GM21526 (cell line): ENCODE data around the gene BAIAP3.
A peak's percentile ranks its signal among the peaks of the same experiment; 100 is the strongest.

Source experiments
- ATAC-seq: cut with Tn5 transposase; IDR thresholded peaks from one replicate; pipeline ENCODE4 v1.9.1; 2021; ENCODE audit warnings: moderate library complexity; ENCODE audit not compliant: unreplicated experiment, low FRiP score

BAIAP3 gene

GRCh38 chr16:1330931-1331711 is 2.3 kb upstream of the BAIAP3 start:
- no peak for ATAC-seq

DNA sequence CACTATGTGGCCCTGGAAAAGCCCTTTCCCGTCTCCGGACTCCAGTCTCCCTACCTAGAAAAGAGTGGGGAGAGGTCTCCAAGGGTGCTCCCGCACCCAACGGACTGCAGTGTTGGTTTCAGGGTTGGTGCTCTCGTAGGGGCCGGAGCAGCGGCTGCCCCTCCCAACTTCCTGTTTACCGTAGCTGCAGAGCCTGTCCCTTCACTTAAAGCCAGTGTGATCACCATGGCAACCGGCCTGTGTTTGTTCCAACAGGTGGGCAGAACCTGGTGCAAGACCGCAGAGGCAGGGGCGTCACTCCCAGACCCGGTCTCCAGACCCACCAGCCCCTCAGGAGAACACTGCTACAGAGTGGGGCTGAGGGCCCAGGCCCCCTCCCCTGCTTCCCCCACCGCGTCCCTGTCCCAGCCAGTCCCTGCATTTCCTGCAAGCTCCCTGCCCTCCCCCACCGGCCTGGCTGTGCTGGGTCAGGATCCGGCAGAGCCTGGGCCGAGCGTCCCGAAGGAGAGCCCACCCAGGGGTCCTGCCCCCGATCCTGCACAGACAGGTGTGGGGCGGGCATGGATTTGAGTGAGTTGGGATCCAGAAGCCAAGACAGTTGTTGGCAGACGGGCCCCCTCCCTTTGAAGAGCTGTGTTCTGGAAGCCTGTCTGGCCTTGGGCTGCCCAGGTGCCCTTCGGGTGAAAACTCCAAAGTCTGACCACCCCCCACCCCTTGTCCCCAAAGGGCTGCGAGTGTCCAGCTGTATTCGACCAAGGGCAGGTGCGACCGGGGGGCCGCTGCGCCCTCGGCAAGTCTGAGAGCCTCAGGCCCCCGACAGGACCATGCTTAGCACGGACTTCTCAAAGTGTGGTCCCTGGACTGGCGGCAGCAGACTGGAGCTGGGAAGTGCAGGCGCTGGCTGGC is 1.5 kb upstream of the BAIAP3 start:
- ATAC-seq = no peak

DNA sequence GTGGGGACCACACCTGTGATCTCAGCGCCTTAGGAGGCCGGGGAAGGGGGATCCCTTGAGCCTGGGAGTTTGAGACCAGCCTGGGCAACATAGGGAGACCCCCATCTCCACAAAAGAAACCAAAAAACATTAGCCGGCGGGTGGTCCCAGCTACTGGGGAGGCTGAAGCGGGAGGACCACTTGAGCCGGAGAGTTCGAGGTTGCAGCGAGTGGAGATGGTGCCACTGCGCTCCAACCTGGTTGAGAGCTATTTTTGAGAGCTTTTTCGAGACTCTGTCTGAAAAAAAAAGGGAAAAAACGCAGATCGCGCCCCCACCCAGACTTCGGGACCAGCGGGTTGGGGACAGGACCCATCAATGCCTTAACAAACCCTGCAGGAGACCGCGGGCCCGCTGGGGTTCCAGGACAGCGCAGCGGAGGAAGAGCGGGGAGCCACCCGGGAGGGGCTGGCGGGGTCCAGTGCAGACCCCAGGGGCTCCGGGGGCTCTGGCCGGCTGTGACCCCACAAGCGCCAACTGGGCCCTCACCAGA is 762 bp upstream of the BAIAP3 start:
- no peak for ATAC-seq

GRCh38 chr16:1333854-1334700 is 632 bp downstream of the BAIAP3 start:
- no peak for ATAC-seq

GRCh38 chr16:1334739-1335138 is 1.3 kb downstream of the BAIAP3 start:
- no peak for ATAC-seq

- ATAC-seq = no peak
These were observed 1.9 kb downstream of the BAIAP3 start for GRCh38 chr16:1335211-1335971.

DNA sequence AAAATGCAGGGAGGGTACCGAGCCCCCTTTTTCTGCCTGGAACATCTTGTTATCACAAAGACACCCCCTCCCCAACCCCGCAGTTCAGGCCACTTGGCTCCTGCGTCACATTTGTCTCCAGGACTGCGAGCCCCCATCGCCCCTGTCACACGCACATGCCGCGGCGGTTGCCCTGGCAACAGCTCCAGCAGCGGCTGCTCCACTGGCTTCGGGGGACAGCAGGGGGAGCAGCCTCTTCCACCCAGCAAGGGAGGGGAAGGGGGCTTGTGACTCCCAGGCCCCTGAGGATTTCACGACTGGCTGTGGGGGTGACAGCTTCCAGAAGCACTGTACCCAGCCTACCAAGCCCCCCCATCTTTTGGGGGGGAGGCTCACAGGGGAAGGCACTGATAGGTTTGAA is 2.6 kb downstream of the BAIAP3 start:
- ATAC-seq = no peak

DNA sequence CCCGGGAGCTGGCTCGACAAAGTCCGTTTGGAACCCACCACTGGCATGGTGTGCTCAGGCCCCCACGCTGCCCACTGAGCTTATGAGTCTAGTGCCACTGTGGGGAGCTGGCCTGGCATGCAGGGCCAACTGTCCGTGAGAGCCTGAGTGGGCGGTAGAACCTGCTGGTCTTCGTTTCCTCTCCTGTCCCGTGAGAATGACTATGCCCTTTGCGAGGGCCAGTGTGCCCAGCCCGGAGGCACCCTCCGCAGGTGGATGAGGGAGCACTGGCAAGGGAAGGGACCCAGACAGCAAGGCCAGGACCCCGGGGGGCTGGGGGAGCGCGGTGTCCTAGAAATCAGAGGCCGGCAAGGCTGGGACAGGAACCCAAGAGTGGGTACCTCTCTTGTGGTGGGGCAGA is 3.2 kb downstream of the BAIAP3 start:
- ATAC-seq = no peak

DNA sequence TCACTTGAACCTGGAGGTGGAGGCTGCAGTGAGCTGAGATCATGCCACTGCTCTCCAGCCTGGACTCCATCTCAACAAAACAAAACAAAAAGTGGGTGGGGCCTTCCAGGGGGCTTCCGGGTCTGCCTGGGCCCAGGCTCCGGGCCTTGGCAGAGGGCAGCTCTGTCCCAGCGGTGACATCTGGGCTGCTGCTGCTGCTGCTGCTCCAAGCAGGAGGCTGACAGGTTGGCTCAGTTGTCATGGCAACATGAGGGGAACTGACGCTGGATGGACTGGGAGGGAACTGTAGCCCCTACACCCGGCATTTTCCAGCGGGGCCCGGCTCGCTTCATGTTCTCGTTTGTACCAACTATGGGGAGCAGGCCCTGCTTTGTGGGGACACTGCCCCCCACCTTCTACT is 4.0 kb downstream of the BAIAP3 start:
- ATAC-seq = no peak

DNA sequence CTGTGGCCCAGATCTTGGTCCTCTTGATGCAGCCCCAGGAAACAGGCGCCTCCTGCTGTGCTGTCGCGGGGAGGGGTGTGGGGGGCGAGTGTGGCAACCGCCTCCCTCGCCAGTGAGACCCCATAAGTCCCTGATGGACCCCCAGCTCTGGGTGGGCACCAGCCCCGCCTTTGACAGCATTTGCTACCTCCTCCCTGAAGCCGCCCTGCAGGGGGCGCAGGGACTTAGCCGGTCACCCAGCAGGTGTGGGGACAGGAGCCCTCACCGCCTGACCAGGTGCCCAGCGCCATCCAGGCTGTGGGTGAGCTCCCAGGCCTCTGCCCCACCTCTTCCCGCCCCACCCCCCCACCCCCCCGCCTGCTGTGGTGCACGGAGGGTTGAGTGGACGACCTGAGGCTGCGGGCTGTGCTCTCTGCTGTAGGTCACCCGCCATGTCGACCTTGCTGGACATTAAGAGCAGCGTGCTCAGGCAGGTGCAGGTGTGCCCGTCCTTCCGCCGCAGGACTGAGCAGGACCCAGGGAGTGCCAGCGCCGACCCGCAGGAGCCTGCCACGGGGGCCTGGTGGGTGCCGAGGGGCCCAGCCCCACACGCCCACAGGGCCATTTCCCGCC is 4.8 kb downstream of the BAIAP3 start:
- ATAC-seq = no peak

GRCh38 chr16:1338855-1339675 is 5.6 kb downstream of the BAIAP3 start:
- no peak for ATAC-seq

- no peak for ATAC-seq
These were observed 7.5 kb downstream of the BAIAP3 start for GRCh38 chr16:1340730-1341494.

DNA sequence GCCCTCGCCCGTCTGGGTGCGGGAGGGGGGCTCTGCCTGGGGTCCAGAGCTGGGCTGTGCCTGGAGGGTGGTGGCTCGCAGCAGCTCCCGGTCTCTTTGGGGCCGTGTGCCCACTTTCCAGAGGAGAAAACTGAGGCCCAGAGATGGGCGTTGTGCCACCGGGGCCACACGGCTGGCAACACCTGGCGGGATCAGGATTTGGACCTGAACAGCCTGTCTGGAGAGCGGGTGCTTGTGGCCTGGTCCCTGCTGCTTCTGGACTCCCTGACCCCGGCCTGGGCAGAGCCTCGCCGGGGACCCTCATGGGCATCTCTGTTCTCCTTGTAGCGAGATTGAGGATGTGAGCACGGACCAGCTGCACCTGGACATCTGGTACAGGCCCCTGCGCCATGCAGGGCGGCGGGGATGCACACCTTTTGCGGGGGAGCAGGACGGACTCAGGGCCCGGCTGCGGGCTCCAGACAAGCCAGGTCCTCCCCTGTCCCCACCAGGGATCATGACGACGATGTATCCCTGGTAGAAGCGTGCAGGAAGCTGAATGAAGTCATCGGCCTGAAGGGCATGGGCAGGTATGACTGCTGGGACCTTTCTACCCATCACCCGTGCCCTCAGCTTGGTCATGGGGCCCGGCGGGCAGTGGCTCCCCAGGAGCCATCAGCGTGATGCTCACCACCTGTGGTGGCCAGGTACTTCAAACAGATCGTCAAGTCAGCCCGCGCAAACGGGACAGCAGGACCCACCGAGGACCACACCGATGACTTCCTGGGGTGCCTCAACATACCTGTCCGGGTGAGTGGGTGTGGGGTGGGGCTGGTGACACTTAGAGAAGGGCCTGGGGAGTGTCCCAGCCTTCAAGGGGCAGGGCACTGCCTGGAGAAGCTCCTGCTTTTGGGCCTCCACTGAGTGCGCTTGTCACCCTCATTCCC is 8.3 kb downstream of the BAIAP3 start:
- no peak for ATAC-seq

DNA sequence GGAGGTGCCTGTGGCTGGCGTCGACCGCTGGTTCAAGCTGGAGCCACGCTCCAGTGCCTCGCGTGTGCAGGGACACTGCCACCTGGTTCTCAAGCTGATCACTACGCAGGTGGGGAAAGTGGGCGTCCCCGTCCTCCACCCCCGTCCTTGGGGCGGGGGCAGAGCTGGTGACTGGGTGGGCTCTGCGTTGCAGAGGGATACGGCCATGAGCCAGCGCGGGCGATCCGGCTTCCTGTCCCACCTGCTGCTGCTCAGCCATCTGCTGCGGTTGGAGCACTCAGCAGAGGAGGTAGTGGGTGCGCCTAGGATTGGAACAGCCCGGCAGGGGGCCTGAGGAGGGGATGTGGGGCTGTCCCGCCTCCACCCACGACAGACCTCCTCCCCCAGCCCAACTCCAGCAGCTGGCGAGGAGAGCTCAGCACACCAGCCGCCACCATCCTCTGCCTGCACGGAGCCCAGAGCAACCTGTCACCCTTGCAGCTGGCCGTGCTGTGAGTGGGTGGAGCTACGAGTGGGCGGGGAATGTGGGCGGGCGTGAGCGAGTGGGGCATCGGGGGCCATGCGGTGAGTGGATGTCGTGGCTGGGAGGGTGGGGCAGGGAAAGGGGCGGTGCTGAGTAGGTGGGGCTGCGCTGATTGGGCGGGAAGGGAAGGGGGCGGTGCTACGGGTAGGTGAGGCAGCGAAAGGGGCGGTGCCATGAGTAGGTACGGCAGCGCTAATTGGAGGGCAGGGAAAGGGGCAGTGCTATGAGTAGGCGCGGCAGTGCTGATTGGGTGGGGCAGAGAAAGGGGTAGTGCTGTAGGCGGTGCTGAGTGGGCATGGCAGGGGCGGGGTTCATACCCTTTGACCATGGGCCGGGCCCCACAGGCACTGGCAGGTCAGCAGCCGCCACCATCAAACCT is 9.3 kb downstream of the BAIAP3 start:
- ATAC-seq = peak; percentile 61

DNA sequence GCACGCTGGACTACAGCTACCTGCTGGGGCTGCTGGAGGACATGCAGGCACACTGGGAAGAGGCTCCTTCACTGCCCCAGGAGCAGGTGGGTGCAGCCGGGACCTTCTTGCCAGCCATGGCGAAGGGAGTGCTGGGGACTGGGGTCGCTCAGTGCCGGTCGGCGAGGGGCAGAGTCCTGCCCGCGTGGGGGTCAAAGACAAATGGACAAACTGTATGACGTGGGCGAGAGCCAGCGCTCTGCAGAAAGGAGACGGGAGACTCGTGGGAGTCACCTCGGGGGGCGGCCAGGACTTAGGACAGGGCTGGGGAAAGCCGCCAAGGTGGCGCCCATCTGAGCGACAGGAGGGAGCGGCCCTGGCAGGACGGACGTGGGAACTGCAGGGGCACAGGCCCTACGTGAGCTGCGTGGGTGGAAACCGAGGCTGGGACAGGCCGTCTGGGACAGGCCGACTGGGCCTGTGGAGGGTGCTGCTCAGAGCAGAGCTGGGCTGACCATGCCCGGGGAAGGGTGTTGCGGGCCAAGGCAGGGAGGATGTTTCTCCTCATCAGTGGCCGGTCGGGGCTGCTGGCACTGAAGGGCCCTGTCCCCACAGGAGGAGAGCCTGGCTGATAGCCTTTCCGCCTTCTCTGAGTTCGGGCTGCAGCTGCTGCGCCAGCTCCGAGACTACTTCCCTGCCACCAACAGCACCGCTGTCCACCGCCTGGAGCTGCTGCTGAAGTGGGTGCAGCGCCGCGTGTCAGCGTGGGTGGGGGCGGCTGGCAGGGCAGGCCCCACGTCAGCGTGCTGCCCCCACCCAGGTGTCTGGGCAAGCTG is 10.2 kb downstream of the BAIAP3 start:
- no peak for ATAC-seq
